ENCODE measurements around the gene DPP6. TPM values are rescaled to one million over a fixed set of nuclear protein-coding genes. Genes with fewer than 3 reads are reported as not detected.

Gene DPP6
- total and polyA plus RNA-seq, 9 of the 15 experiments (the other 6 are each of a cell fraction or from before 2014, with no cell fraction given): not detected

DNA sequence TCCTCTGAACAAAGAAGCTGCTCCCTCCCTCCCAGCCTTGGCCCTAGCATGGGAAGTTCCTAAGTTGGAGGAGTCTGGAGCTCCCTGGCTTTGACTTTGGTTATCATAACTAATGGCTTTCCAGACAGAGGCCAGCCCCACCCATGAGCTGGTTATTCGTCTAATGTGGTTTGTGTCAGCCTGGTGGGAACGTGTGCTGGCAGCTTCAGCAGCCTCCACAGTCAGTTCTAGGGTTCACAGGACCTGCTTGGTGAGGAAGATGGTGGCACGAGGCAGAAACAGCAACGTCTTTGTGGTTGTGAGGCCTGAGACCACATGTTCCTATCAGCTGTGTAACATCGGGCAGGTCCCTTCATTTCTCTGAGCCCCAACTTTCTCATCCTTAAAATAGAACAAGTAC, 847.7 kb downstream of the DPP6 start (continued):
- TF ChIP-seq, protein P1, sequence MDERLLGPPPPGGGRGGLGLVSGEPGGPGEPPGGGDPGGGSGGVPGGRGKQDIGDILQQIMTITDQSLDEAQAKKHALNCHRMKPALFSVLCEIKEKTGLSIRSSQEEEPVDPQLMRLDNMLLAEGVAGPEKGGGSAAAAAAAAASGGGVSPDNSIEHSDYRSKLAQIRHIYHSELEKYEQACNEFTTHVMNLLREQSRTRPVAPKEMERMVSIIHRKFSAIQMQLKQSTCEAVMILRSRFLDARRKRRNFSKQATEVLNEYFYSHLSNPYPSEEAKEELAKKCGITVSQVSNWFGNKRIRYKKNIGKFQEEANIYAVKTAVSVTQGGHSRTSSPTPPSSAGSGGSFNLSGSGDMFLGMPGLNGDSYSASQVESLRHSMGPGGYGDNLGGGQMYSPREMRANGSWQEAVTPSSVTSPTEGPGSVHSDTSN (CRISPR knock-in tag; IDR thresholded peaks at IDR 0.05; ENCODE audit: low read depth): no peak
- TF ChIP-seq, protein P1 (tag; conservative IDR thresholded peaks at IDR 0.05; ENCODE audit: low read depth): no peak
- TF ChIP-seq ZNF274 (IDR thresholded peaks at IDR 0.05; ENCODE audit: borderline replicate concordance, low read depth, low read length) (no peak), ZNF79 (CRISPR knock-in tag; IDR thresholded peaks at IDR 0.05; ENCODE audit: low read depth) (no peak), PTTG1 (tag; IDR thresholded peaks at IDR 0.05; ENCODE audit: low read depth) (no peak), MTA1 (IDR thresholded peaks at IDR 0.05; ENCODE audit: borderline replicate concordance) (no peak), FOXA1 (IDR thresholded peaks at IDR 0.05; ENCODE audit: borderline replicate concordance) (no peak), RUNX1 (IDR thresholded peaks at IDR 0.05; ENCODE audit: low read depth) (no peak), GATAD2B (IDR thresholded peaks at IDR 0.05; ENCODE audit: borderline replicate concordance) (no peak)
- TF ChIP-seq, protein P2, sequence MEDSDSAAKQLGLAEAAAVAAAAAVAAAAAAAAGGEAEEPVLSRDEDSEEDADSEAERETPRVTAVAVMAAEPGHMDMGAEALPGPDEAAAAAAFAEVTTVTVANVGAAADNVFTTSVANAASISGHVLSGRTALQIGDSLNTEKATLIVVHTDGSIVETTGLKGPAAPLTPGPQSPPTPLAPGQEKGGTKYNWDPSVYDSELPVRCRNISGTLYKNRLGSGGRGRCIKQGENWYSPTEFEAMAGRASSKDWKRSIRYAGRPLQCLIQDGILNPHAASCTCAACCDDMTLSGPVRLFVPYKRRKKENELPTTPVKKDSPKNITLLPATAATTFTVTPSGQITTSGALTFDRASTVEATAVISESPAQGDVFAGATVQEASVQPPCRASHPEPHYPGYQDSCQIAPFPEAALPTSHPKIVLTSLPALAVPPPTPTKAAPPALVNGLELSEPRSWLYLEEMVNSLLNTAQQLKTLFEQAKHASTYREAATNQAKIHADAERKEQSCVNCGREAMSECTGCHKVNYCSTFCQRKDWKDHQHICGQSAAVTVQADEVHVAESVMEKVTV (CRISPR knock-in tag; IDR thresholded peaks at IDR 0.05): no peak
- TF ChIP-seq, protein P3, sequence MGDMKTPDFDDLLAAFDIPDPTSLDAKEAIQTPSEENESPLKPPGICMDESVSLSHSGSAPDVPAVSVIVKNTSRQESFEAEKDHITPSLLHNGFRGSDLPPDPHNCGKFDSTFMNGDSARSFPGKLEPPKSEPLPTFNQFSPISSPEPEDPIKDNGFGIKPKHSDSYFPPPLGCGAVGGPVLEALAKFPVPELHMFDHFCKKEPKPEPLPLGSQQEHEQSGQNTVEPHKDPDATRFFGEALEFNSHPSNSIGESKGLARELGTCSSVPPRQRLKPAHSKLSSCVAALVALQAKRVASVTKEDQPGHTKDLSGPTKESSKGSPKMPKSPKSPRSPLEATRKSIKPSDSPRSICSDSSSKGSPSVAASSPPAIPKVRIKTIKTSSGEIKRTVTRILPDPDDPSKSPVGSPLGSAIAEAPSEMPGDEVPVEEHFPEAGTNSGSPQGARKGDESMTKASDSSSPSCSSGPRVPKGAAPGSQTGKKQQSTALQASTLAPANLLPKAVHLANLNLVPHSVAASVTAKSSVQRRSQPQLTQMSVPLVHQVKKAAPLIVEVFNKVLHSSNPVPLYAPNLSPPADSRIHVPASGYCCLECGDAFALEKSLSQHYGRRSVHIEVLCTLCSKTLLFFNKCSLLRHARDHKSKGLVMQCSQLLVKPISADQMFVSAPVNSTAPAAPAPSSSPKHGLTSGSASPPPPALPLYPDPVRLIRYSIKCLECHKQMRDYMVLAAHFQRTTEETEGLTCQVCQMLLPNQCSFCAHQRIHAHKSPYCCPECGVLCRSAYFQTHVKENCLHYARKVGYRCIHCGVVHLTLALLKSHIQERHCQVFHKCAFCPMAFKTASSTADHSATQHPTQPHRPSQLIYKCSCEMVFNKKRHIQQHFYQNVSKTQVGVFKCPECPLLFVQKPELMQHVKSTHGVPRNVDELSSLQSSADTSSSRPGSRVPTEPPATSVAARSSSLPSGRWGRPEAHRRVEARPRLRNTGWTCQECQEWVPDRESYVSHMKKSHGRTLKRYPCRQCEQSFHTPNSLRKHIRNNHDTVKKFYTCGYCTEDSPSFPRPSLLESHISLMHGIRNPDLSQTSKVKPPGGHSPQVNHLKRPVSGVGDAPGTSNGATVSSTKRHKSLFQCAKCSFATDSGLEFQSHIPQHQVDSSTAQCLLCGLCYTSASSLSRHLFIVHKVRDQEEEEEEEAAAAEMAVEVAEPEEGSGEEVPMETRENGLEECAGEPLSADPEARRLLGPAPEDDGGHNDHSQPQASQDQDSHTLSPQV (IDR thresholded peaks at IDR 0.05): no peak
